ENCODE measurements around the gene CLEC4A. TPM values are rescaled to one million over a fixed set of nuclear protein-coding genes. Genes with fewer than 3 reads are reported as not detected.
"Not testable (repeated sequence)": the region's sequence is repeated elsewhere in the genome, so short reads cannot be mapped to it uniquely, and the experiment has no call there.

Gene CLEC4A
- total RNA-seq, 4 donors from 2014 or later, result 8.3 to 10.1 TPM; not detected in 2

DNA sequence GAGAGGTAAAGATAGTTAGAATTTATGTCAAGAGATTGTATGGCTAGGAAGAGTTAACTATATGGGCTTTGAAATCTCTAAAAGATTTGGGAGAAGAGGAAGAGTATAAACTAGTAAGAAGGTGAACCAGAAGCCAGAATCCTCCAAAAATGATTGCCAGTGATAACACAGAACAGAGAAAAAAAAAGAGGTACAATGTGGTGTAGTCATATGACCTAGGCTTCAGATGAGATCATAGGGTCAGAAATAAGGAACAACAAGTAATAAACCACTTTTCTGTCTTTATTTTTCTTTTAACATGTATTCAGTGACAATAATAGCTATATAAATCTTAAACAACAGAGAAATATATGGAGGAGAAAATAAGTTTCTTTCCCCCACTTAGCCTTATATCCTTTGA, 43.3 kb upstream of the CLEC4A start:
- no peak overlapping the region for H3K4me3 ChIP-seq
- peaks cover 0 to 21% (median 0%) of the 10 kb centered on the region in 4 donors for H3K4me1 ChIP-seq
- no peak for DNase-seq
- TF ChIP-seq POLR2A (IDR thresholded peaks at IDR 0.05), result no peak
- TF ChIP-seq, protein P1, sequence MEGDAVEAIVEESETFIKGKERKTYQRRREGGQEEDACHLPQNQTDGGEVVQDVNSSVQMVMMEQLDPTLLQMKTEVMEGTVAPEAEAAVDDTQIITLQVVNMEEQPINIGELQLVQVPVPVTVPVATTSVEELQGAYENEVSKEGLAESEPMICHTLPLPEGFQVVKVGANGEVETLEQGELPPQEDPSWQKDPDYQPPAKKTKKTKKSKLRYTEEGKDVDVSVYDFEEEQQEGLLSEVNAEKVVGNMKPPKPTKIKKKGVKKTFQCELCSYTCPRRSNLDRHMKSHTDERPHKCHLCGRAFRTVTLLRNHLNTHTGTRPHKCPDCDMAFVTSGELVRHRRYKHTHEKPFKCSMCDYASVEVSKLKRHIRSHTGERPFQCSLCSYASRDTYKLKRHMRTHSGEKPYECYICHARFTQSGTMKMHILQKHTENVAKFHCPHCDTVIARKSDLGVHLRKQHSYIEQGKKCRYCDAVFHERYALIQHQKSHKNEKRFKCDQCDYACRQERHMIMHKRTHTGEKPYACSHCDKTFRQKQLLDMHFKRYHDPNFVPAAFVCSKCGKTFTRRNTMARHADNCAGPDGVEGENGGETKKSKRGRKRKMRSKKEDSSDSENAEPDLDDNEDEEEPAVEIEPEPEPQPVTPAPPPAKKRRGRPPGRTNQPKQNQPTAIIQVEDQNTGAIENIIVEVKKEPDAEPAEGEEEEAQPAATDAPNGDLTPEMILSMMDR (IDR thresholded peaks at IDR 0.05), result no peak
- H3K36me3 ChIP-seq, result no peaks in the 10 kb centered on the region
- H3K27ac ChIP-seq, result peak overlapping the region in 2 of 4 donors; percentile 9 to 89
- H3K27me3 ChIP-seq, result no peaks in the 10 kb centered on the region
- no peaks in the 10 kb centered on the region for H3K9me3 ChIP-seq

DNA sequence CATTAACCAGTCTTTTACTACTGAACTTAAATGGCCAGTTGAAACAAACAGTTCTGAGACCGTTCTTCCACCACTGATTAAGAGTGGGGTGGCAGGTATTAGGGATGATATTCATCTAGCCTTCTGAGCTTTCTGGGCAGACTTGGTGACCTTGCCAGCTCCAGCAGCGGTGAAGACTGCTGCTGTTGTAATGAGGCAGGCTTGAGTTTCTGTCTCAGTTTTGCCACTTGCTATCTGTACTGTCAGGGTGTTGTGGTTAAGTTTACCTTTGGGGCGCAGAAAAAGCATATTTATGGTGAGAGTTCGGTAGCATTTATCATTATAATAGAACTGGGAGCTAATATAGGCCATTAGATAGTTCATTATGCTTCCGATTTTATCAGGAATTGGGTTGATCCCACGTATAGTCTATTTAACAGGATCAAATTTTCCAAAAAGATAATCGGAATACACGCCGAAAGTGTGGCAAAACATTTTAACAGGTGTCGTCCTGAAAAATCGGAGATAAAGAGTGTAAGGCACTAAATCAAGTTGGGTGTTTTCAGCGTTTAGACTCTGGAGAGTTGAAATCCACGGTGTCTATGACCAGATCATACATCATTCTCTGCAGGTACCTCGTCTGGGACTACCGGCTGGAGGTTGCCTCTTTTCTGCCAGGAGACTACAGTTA, 42.0 kb upstream of the CLEC4A start:
- TF ChIP-seq POLR2A (IDR thresholded peaks at IDR 0.05), result no peak
- TF ChIP-seq, protein P1 (IDR thresholded peaks at IDR 0.05), result peak in 1 of 6 experiments; percentile 2
- Histone ChIP-seq H3K27me3 (no peaks in the 10 kb centered on the region), H3K36me3 (peaks cover 0 to 2% (median 0%) of the 10 kb centered on the region in 3 donors), H3K4me3 (peak overlapping the region; percentile 66 to 88 (median 75)), H3K27ac (peak overlapping the region; percentile 88 to 92 (median 90)), H3K4me1 (peaks cover 0 to 21% (median 0%) of the 10 kb centered on the region in 4 donors), H3K9me3 (no peaks in the 10 kb centered on the region)
- DNase-seq, result peak in 1 of 3 donors; percentile 54

DNA sequence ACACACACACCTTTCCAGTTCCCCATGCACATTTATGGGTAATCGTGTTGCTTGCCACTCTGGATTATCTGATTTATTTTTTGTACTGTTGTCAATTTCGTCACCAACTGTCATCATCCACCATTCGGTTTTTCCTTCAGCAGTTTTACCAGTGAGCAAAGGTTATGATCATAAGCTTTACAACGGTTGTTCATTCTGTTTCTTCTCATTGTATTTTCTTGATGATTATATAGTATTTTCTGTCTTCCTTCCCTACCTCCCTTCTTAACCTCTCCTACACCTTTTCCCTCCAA, 40.7 kb upstream of the CLEC4A start:
- no peak for DNase-seq
- TF ChIP-seq, protein P1 (IDR thresholded peaks at IDR 0.05), result no peak
- TF ChIP-seq POLR2A (IDR thresholded peaks at IDR 0.05), result no peak
- Histone ChIP-seq H3K27me3 (no peaks in the 10 kb centered on the region), H3K36me3 (peaks cover 0 to 5% (median 0%) of the 10 kb centered on the region in 3 donors), H3K9me3 (no peaks in the 10 kb centered on the region), H3K4me3 (peak overlapping the region; percentile 66 to 88 (median 75)), H3K27ac (peak overlapping the region; percentile 88 to 92 (median 90)), H3K4me1 (peaks cover 0 to 21% (median 0%) of the 10 kb centered on the region in 4 donors)

DNA sequence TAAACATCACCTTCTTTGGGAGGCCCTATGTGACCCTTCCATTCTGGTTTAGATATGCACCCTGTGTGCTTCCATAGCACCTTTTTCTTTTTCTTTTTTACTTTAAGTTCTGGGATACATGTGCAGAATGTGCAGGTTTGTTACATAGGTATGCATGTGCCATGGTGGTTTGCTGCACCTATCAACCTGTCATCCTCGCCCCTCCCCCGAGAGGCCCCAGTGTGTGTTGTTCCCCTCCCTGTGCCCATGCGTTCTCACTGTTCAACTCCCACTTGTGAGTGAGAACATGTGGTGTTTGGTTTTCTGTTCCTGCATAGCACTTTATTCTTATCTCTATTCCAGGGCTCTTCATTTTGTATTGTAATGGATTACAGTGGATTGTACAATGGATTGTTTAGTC, 39.1 kb upstream of the CLEC4A start:
- H3K36me3 ChIP-seq, DNase-seq, H3K4me3 ChIP-seq, H3K27me3 ChIP-seq, H3K9me3 ChIP-seq, H3K27ac ChIP-seq: not testable (repeated sequence)
- H3K4me1 ChIP-seq, result peaks cover 0 to 21% (median 0%) of the 10 kb centered on the region in 4 donors

DNA sequence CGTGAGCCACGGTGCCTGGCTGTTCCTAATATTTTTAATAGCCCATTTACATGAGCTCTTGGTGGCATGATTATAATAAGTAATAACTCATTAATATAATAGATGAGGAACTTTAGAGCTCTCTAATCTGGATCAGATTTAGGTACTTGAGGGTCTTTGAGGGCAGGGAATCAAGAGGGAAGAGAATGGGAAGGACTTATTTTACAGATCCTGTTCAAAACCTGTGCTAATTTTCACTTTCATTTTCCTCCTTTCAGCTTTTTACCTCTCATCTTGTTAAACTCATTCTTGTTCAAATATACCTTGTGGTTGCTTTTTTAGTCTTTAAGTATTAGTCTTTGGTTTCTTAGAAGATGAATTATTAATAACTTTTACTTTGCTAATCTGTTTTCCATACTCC, 35.8 kb upstream of the CLEC4A start:
- H3K4me3 ChIP-seq, result no peak overlapping the region
- TF ChIP-seq, protein P1 (IDR thresholded peaks at IDR 0.05), result no peak
- TF ChIP-seq POLR2A (IDR thresholded peaks at IDR 0.05), result no peak
- peaks cover 0 to 42% (median 0%) of the 10 kb centered on the region in 3 donors for H3K36me3 ChIP-seq
- no peaks in the 10 kb centered on the region for H3K27me3 ChIP-seq
- H3K27ac ChIP-seq, result peak overlapping the region in 3 of 4 donors; percentile 2 to 44 (median 13)
- DNase-seq, result no peak
- no peaks in the 10 kb centered on the region for H3K9me3 ChIP-seq
- H3K4me1 ChIP-seq, result peaks cover 0 to 21% (median 0%) of the 10 kb centered on the region in 4 donors

DNA sequence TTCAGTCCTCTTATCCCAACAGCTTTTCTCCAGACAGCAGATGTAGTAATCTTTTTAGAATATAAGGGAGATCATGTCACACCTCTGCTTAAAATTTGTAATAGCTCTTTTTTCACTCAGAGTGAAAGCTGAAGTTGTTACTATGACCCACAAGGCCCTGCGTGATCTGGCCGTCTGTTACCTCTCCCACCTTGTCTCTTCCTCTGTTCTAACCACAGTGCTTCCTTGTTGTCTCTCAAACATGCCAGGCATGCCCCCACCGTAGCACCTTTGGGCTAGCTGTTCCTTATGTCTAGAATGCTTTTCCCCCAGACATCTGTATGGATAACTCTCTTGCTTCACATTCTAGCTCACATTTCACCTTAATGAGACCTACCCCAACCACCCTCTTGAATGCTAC, 34.8 kb upstream of the CLEC4A start:
- Histone ChIP-seq H3K4me1 (peaks cover 0 to 12% (median 0%) of the 10 kb centered on the region in 4 donors), H3K27me3 (no peaks in the 10 kb centered on the region), H3K9me3 (no peaks in the 10 kb centered on the region), H3K36me3 (peaks cover 0 to 51% (median 0%) of the 10 kb centered on the region in 3 donors), H3K4me3 (no peak overlapping the region), H3K27ac (peak overlapping the region in 3 of 4 donors; percentile 2 to 57 (median 29))
- DNase-seq, result peak in 2 of 3 donors; percentile 76
- TF ChIP-seq, protein P1 (IDR thresholded peaks at IDR 0.05), result no peak
- TF ChIP-seq POLR2A (IDR thresholded peaks at IDR 0.05), result no peak

DNA sequence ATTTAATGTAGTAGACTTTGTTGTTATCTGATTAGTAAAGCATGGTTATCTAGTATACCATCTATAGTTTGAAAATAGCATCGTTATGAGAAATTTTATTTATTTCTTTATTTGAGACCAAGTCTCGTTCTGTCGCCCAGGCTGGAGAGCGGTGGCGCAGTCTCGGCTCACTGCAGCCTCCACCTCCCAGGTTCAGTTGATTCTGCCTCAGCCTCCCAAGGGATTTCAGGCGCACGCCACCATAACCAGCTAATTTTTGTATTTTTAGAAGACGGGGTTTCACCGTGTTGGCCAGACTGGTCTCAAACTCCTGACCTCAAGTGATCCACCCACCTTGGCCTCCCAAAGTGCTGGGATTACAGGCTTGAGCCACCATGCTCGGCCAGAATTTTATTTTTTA, 34.1 kb upstream of the CLEC4A start:
- H3K36me3 ChIP-seq, result peaks cover 0 to 58% (median 0%) of the 10 kb centered on the region in 3 donors
- not testable (repeated sequence) for H3K4me1 ChIP-seq, H3K9me3 ChIP-seq, H3K27me3 ChIP-seq, H3K27ac ChIP-seq, H3K4me3 ChIP-seq, DNase-seq

All from Peyer's patch (tissue), 4 donors.